Effector CD4-positive, alpha-beta T cell (primary cell): ENCODE measurements around the gene CBL.

Experiments used
- DNase-seq: peaks from one replicate; pipeline ENCODE4 v3.0.0-alpha.2; 2020

CBL gene

DNA sequence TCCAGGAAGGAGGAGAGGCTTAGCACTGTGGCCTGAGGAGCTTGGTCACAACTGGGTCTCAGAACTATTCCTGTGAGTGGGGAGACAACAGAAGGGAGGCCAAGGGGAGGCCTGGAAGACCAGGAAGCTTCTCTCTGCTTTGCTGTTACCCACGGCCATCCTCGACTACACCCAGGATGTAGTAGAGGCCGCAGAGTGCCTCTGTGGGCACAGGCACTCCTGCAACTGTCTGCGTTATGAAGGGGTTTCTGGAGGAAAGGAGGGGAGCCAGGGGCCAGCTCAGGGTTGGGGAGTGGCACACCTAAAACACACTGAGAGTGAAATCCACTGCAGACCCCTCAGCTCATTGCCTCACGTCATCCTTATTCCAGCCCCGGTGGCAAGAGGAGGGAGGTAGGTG, 144.2 kb downstream of the CBL start:
- DNase-seq = no peak

DNA sequence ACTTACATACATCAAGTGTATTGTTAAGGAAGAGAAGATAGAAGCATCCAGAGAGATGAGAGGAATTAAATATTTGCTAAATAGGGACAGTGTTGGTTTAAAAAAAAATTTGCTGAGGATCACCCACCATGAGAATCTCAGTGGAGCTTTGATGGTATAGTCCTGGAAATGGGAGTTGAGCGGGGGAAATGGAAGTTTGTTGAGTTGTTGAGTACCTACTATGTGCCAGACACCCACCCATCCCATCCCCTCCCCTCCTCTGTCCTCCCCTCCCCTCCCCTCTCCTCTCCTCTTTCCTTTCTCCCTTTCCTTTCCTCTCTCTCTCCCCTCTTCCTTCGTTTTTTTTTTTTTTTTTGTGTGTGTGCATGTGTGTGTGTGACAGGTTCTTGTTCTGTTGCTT, 145.1 kb downstream of the CBL start:
- DNase-seq = no peak

DNA sequence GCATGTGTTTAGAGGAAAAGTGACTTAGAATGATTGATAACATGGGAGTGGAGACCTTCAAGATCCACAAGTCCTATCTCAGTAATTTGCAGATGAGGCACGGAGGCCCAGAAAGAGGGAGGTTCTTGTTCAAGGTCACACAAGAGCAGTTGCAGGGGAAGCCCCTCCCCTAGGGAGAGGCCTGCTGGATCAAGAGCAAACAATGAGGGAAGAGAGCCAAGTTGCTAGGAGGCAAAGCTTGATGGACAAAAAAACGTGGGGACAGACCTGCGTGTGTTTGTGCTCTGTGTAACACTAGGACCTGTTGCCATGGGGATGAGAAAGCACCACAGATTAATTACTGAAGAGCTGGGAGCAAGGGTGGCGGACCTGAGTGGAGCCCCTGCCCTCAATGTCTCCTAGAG, 146.7 kb downstream of the CBL start:
- no peak for DNase-seq

DNA sequence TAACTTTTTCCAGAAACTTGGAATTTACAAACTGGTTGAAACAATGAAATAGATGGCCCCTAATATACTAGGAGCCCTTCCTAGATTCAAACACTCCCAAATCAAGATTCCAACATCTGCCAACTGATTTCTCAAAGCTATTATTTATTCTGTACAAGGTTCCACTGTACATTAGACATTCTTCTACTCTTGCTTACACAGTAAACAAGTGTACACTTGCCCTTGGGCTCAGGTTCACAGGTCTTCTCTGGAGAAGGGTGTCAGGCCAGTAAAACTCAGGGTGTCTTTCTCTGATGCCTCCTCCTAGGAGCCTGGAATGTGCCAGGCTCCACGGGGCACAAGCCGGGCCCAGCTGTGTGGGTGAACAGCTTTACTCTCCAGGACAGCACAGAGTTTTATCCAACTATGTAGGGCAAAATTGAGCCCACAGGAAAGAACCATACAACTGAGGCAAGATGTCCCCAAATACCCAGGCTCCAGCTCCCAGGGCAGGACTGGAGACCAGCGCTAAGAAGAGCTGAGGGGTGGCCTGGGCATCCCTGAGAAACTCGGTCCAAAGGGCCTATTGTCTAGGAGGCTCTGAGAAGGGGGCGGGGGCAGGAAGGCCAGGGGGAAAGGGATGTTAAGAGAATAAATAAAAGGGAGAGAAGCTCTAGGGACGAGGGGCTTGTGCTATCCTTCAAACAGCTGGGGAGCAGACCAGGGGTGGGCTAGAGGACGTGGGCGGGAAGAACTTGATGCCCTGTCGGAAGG, 149.1 kb downstream of the CBL start:
- no peak for DNase-seq

DNA sequence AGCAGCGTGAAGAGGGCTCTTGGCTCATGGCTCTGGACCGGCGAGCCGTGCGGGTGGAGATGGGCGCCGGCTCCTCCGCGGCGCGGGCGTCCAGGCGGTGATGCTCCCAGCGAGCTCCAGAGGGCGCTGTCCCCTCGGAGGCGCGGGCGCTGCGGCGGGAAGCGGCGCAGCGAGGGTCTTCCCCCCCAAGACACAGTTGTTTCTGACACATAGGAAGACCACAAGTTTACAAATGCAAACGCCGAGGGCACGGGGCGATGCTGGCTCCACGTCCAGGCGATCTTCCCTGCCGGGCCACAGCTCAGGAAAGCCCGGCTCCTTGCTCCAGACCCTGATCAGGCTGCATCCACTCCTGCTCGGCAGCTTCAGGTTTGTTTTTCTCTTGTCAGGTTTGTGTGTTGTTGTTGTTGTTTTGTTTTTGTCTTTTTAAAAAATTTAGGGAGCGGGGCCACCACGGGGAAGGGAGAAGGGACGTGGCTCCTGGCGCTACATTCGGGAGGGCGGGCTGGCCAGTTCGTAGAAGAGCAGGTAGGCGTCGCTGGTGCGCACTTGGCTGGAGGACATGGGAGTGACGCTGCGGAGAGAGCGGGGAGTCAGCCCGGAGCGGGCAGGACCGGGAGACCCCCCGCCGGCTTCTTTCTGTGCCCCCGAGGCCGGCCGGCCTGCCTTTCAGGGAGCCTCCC, 150.4 kb downstream of the CBL start:
- DNase-seq = peak; percentile 61

DNA sequence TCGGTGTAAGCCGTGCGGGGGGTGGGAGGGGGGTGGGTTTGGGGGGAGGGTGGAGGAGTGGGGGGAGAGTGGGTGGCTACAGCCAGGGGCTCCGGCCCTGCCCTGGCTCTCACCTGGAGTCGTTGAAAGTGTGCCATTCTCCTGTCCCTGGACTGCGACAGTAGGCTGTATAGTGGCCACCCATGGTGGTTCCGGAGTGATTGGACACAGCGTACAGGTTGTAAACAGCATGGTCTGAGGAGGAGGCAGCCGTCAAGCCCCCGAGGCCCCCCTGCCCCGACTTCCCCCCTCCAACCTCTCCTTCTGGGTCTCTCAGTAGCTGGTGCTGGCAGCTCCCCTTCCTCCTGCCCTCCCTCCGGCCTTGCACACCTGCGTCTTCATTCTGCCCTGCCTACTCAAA, 150.9 kb downstream of the CBL start:
- no peak for DNase-seq
